ENCODE results near the gene MDH2.
"Not testable (repeated sequence)": the region's sequence is repeated elsewhere in the genome, so short reads cannot be mapped to it uniquely, and the experiment has no call there.

The MDH2 gene

DNA sequence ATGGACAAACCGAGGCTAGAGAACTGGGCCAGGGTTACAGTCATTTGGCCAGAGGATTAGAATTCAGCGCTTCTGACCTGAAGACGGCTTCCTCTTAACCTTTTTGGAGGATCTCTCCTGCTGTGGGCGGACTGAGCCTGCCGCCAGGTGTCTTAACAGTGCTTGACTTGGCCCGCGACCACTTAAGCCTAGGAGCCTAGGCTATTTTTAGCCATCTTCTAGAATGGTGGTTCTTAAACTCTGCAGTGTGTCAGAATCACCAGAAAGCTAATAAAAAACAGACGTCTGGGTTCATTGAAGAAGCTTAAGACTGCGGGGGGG lies 722 bp downstream of the MDH2 start:
- DNase-seq, result no peak

DNA sequence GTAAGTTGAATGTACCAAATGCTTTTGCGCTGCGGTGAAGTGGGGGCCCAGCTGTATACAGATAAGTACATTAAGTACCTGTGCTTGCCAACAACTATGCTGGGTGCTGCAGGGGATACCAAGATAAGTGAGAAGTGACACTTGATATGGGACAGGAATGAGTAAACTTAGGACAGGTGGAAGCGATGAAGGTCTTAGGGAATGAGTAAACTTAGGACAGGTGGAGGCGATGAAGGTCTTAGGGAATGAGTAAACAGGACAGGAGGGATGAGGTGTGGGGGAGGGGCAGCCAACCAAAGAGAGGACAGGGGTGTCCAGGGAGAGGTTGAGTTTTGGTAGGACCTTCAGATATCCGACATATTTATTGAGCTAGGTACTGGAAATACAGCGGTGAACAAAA lies 1.4 kb downstream of the MDH2 start:
- DNase-seq, result no peak

DNA sequence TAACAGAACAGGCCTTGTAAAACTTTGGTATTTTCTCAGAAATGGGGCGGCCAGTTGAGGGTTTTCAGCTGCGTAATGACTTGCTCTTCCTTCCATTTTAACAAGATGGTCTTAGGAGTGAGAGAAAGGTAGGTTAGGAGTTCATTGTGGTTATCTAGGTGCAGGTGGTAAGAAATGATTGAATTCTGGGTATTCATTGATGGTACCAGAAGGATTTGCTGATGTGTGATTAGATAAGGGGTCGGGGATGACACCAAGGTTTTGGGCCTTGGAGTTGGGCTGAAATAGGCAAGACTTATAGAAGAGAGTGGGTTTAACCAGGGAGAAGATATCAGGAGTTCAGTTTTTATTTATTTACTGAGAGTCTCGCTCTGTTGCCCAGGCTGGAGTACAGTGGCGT lies 2.6 kb downstream of the MDH2 start:
- DNase-seq, result no peak

DNA sequence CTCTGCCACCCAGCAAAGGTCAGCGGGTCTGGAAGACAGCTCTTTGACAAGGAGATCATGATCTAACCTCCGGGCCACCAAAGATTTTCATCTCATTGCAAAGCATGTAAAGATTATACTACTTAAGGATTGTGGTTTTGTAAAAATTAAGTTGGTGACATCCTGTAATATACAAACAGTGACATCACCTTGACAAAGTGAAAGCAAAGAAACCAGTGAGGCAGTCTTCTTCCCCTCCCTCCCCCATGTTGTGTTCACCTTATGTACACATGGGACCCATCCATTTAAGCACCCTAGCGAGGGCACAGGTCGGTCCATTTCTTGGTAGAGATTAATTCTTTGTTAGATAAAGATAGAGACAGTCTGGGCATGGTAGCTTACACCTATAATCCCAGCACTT lies 3.9 kb downstream of the MDH2 start:
- no peak for DNase-seq

DNA sequence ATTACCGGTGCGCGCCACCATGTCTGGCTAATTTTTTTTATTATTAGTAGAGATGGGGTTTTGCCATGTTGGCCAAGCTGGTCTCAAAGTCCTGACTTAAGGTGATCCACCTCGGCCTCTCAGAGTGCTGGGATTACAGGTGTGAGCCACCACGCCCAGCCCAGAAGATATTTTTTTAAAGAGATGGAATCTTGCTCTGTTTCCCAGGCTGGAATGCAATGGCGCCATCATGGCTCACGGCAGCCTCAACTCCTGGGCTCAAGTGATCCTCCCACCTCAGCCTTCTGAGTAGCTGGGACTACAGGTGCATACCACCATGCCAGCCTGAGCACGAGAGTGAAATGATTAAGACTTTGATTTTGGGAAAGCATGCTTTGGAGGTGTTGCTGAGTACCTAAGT lies 4.8 kb downstream of the MDH2 start:
- DNase-seq, result not testable (repeated sequence)

DNA sequence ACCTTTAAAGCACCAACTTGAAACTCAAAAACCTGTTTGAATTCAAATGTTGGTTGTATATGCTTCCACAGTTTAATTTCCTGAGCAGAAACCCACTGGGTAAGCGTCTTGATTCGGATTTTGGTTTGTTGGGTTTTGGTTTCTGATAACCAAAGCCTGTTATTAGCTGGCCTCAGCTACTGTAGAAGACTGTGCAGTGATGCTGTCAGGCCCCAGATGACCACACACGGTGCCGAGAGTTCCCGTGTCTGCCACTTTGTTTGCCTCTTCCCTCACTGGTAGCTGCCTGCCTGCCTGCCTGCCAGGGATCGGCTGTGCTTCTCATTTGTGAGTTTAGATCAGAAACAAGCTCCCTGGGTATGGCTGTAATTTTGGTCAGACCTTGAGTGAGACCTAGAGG lies 5.6 kb downstream of the MDH2 start:
- no peak for DNase-seq

DNA sequence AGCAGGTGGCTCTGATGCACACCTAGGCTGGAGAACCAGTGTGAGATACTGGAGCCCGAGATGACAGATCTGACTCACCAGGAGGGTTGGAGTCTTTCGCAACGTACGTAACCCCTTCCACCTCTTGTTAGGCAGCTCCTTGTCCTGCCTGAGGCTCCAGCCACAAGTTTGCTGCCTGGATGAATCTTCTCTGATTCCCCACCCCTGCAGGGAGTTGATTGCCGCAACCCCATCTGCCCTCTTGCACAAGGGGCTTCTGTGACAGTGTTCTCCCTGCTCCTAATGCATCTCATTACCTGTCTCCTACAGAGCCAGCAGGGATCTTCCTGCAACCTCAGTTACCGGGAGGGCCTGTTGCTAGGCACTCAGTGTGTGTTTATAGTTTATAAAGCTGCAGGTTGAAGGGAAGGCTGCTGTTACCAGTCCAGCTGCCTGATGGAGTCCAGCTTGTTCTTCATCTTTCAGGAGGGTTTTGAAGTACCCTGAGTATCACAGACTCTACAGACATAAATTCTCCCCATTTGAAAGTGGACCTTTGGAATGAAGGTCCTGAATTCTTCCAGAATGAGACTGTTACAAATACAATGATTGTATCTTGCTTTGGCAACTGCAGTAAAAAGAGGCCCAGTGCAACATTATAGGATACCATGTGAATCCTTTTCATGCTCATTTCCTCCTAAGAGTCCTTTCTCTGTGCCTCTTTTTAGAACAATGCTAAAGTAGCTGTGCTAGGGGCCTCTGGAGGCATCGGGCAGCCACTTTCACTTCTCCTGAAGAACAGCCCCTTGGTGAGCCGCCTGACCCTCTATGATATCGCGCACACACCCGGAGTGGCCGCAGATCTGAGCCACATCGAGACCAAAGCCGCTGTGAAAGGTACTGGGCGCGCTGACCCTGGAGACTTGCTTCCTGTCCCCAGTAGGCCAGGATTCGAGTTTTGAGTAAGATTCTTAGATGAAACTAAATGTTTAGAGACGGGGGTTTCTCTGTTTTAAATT lies 6.5 kb downstream of the MDH2 start:
- no peak for DNase-seq

DNA sequence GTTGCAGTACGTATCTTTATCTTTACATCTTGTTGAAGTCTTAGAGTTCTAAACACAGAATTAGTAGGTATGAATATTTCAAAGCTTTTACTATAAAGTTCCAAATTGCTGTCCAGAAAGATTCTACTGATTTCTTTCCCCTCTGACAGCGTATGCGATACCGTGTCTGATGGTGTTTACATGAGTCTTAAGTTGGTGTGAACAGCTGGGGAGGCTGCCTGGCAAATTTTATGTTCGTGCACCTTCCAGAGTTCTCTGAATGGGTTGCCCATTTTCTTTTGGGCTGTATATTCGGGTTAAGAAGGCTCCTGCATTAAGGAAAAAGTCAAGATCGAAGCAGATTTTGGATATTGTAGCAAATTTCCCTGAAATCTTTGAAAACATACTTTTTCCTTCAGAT lies 8.3 kb downstream of the MDH2 start:
- DNase-seq, result no peak

DNA sequence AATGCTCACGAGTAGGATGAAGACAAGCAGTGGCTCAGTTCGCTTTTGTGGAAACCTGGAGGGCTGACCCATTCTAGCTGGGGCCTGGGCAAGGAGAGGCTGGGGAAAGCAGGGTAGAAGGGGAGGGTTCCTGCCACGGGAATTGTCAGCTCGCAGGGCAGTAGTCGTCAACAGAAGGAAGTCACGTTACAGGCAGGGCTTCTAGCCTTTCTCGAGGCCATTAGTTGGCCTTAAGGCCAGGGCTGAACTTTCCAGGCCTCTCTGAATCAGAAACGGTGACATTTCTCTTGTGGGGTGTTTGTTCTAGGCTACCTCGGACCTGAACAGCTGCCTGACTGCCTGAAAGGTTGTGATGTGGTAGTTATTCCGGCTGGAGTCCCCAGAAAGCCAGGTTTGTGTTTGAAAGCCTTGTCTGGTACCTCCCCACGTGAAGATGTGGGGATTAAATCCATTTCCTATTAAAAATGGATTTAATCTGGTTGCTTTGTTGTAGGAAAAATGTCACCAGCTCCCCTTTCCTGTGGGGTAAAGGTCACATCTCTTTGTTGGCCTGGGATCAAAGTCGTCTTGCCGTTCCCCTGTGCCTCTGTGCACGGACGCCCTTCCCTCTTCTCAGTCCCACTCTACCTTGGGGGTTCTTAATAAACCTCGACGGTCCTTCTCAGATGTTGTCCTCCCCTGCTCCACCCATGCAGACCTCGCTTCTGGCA lies 9.4 kb downstream of the MDH2 start:
- DNase-seq, result no peak

DNA sequence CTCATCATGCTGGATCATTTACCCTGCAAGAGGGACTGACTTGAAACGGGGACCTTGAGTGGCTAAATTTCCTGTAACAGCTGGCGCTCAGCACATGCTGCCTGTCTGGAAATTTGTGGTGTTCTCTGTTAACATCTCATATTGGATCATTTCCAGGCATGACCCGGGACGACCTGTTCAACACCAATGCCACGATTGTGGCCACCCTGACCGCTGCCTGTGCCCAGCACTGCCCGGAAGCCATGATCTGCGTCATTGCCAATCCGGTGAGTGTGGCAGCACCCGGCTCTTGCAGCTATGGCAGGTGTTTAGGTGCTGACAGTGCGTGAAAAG lies 9.9 kb downstream of the MDH2 start:
- DNase-seq, result no peak

DNA sequence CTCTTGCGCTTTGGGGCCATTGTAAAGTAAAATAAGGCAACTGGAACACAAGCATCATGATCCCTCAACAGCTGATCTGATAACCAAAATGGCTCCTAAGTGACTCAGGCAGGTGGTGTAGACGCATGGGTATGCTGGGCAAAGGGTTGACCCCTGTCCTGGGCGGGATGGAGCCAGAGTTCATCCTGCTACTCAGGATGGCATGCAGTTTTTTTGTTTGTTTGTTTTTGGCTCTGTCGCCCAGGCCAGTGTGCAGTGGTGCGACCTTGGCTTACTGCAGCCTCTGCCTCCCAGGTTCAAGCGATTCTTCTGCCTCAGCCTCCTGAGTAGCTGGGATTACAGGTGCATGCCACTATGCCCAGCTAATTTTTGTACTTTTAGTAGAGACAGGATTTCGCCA lies 10.8 kb downstream of the MDH2 start:
- DNase-seq, result not testable (repeated sequence)

DNA sequence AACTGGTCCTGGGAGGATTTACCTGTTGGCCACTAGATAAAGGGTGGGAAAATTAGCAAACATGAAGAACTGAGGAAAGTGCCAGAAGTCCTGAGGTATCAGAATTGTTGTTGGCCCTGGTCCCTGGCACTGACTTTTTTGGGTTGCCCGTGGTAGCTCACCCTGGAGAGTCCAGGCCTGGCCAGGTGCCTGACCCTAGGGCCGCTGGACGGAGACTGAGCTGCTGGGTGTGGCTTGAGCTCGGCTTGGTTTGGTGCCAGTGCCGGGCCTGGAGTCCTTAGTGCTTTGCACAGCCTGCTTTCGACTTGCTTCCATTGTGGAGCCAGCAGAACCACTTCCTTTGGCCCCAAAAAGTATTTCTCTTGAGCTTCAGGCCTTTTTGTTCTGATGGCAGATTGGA lies 12.9 kb downstream of the MDH2 start:
- DNase-seq, result no peak

DNA sequence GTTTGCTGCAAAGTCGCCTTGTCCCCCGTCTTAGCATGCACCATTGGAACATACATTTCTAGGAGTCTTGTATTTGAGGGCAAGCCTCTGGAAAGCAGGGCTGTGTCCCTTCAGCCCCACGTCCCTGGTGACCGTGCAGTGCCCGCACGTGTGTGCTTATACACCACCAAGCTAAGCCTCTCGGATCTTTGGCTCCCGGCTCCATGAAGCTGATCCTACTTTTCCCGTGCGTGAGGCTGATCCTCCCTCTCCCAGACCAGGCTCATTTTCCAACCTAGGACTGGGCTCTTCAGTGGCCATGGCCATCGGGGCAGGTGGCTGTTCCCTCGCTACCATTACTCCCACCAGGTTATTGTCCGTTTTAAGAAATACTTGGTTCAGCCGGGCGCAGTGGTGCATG lies 14.3 kb downstream of the MDH2 start:
- DNase-seq, result no peak

DNA sequence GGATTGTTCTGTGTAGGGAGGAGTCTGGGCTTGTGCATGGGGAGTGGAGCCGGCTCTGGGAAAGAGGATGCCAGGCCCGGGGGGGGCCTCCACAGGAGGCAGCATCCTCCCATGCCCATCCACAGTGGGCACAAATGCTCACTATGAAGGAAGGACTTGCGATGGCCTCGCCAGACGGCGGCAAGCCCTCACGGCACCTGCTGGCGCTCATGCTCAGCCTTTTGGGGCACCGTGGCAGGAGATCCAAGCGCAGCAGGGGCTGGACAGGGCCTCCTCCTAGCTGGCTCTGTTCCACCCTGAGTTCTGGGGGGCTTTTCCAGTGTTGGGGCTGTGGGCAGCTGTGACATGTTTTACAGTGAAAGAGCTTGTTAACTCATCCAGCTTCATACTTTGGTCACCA lies 15.2 kb downstream of the MDH2 start:
- DNase-seq, result no peak

DNA sequence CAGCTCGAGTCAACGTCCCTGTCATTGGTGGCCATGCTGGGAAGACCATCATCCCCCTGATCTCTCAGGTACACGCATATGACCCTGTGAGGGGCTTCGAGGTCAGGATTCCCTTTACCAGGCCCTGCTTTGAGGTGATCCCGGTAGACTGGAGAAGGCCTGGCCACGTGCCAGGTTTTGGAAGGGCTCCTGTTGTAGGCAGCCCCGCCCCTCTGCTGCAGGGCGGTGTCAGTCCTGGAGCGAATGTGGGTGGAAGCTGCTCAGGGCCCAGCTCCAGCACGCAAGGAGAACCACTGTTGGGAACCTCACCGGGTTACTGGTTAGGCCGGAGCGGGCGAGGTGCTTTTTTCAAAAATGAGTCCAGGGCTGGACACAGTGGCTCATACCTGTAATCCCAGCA lies 15.6 kb downstream of the MDH2 start:
- DNase-seq, result no peak

DNA sequence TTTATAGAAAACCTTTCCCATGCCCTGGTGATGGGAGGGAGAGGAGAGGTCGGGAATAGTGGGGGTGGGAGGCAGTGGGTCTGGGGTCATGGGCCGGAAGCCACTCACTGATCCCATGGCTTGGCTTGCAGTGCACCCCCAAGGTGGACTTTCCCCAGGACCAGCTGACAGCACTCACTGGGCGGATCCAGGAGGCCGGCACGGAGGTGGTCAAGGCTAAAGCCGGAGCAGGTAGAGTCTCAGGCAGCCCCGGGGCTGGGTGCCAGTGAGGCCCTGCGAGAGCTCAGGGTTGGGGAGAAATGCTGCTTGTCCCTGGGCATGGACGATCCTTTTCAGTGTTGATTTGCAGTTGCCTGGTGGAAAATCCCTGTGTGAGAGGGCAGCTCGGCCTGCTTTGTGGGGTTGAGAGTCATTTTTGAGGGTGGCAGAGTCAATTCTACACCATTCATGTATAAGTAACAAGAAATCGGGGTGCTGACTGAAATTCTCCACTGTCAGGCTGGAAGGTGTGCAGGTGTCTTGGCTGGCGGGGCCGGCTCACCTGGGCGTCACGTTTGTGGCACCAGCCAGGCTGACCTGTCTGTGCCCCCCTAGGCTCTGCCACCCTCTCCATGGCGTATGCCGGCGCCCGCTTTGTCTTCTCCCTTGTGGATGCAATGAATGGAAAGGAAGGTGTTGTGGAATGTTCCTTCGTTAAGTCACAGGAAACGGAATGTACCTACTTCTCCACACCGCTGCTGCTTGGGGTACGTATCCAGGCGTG lies 16.5 kb downstream of the MDH2 start:
- DNase-seq, result no peak

DNA sequence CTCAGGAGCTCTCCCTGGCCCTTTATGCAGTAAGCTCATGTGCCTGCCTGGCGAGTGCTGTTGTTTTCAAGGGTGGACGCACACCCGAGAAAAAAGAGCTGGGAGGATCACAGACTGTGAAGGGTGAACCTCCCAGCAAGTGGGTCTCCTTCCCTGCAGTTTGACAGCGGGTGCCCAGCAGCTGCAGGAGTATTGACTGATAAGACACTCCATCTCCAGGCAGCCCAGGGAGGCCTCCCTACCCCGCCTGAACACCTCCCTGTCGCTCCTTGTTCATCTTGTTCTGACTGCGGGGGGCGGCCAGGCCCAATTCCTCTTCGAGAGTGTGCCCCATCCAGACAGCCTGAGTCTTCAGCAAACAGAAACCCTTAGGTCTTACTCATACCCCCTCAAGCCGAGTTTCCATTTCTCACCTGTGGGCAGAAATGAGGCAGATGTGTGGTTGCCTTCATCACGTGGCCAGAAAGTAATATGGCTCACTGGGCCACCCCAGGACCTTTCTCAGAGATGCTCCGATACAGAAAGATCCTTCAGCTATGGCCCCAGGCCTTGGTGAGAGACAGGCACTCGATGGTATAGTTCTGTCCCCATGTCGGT lies 17.2 kb downstream of the MDH2 start:
- DNase-seq, result no peak

DNA sequence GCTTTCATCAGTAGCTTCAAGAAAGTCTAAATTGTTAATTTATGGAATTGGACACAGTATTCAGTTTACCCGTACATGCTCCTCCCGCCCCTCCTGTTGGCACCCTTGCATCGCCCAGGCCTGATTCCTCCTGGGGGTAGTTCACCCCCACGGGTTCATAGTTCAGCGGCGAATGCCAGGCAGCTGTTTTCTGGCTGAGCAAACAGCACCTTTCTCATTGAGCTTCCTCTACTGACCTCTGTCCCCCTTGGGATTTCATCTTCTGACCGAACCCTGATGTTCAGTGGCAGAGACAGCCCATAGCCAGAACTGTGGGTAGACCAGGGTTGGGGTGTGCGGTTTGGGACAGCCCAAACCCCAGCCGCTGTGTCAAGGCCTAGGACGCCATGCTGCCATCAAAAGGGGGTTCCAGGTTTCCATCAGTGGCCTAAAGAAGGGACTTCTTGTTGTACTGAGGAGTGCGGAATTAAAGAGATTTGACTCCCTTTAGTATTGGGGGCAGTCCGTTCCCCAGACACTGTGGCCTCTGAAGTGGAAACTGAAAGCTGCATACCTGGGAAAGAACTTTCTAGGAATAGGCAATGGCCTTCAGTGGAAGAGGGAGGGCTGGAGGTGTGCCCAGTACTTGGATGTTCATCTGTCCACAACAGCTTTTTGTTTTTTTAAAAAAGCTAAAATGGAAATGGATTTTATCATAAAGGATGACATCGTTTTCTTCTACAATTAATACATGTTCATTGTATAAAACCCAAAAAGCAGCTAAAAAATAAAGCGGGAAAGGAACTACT lies 19.0 kb downstream of the MDH2 start:
- no peak for DNase-seq

DNA sequence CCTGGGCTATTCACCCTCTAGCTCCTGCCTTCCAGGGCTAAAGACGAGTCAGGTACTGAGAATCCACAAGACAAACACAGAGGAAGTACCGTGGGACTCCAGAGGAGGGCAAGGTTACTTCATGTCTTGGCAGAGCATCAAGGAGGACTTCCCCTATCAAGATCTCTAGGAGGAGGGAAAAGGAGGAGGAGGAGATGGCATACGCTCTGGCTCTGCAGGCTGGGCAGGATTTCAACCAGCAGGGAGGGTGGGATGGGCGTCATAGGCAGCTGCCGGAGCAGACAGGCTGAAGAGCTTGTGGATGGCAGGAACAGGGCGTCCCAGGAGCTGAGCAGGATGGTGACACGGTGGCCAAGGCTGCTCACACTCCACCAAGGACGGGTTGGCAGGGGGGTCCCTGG lies 21.3 kb downstream of the MDH2 start:
- no peak for DNase-seq

DNA sequence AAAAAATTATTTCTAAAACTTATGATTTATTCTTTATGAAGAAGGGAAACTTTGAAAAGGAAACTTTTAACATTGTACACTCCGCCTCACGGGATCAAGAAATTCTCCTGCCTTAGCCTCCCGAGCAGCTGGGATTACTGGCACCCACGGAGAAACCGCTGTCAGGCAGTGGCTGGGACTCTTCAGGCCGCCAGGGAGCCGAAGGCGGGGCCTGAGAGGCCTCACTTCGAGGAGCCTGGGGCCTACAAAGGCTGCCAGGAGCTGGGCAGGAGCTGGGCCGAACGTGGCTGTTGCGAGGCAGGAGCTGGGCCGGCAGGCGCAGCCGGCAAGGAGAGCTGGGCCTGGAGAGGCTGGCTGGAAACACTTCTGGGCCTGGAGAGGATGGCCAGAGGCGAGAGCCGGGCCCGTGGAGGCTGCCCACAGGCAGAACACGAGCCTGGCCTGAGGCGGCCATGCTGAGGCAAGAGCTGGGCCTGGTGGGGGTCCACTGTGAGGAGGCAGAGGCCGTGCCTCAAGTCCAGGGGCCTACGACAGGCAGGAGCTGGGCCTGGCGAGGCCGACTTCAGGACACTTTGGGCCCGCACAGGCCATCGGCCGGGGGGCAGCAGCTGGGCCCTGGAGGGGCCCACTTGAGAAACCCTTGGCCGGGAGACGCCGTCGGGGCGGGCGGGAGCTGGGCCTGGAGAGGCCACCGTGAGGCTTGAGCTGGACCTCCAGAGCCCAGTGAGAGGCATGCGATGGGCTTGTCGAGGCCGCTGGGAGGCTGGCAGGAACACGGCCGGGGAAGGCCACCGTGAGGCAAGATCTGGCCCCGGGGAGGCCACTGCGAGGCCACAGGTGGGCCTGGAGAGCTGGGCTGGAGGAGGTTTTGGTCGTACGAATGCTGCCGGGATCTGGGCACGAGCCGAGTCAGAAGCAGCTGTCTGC lies 23.7 kb downstream of the MDH2 start:
- DNase-seq, result no peak
